Activated CD8-positive, alpha-beta memory T cell treated with anti-CD3 and anti-CD28 coated beads for 1 hour (primary cell): Measurements from ENCODE around the gene CUEDC2.
A peak's percentile ranks its signal among the peaks of the same experiment; 100 is the strongest.
"Not testable (repeated sequence)": the region's sequence is repeated elsewhere in the genome, so short reads cannot be mapped to it uniquely, and the experiment has no call there.

ENCODE experiments used
- DNase-seq, 2 donors: peaks; one replicate each; pipeline ENCODE4 v3.0.0-alpha.2; 2020; ENCODE audit warnings: low read depth in 1 of 2; ENCODE audit errors: extremely low read depth in 1 of 2

Gene CUEDC2

GRCh38 chr10:102454662-102455487 lies 22.5 kb upstream of the CUEDC2 start:
- DNase-seq: not testable (repeated sequence)

- DNase-seq: no peak
Measured at GRCh38 chr10:102453502-102453901, 21.1 kb upstream of the CUEDC2 start.

- DNase-seq: no peak
Measured at GRCh38 chr10:102452672-102453340, 20.4 kb upstream of the CUEDC2 start.

GRCh38 chr10:102451105-102451969 lies 19.0 kb upstream of the CUEDC2 start, which contains the start of gene C10orf95:
Gene C10orf95 (minus strand): TSS chr10:102451543. CDS start chr10:102451093, 450 bp downstream.
- no peak for DNase-seq

- DNase-seq: peak; percentile 60 to 82
Measured at GRCh38 chr10:102450374-102451104, 18.2 kb upstream of the CUEDC2 start.

GRCh38 chr10:102450124-102450373 lies 17.7 kb upstream of the CUEDC2 start:
- no peak for DNase-seq

GRCh38 chr10:102449321-102450123 lies 17.1 kb upstream of the CUEDC2 start:
- peak; percentile 57 to 70 for DNase-seq

- no peak for DNase-seq
Measured at GRCh38 chr10:102444851-102445250, 12.5 kb upstream of the CUEDC2 start.

- DNase-seq: no peak
Measured at GRCh38 chr10:102438374-102438773, 6.0 kb upstream of the CUEDC2 start.

- DNase-seq: no peak
Measured at GRCh38 chr10:102437515-102437914, 5.1 kb upstream of the CUEDC2 start.

- no peak for DNase-seq
Measured at GRCh38 chr10:102436312-102436711, 3.9 kb upstream of the CUEDC2 start.

- no peak for DNase-seq
Measured at GRCh38 chr10:102435529-102436233, 3.3 kb upstream of the CUEDC2 start.

- DNase-seq: no peak
Measured at GRCh38 chr10:102435133-102435497, 2.7 kb upstream of the CUEDC2 start.

- DNase-seq: no peak
Measured at GRCh38 chr10:102434394-102435132, 2.2 kb upstream of the CUEDC2 start.

- no peak for DNase-seq
Measured at GRCh38 chr10:102433619-102434046, 1.3 kb upstream of the CUEDC2 start.

GRCh38 chr10:102431452-102432124 lies 786 bp downstream of the CUEDC2 start:
- no peak for DNase-seq

- DNase-seq: no peak
Measured at GRCh38 chr10:102429468-102429867, 2.9 kb downstream of the CUEDC2 start.

- no peak for DNase-seq
Measured at GRCh38 chr10:102426803-102427287, 5.5 kb downstream of the CUEDC2 start.
